ENCODE measurements around the gene EIF2S1. TPM values are rescaled to one million over a fixed set of nuclear protein-coding genes. Genes with fewer than 3 reads are reported as not detected.

Gene EIF2S1
- total and polyA plus RNA-seq, 10 donors, result 13.9 to 68.6 (median 52.0) TPM

DNA sequence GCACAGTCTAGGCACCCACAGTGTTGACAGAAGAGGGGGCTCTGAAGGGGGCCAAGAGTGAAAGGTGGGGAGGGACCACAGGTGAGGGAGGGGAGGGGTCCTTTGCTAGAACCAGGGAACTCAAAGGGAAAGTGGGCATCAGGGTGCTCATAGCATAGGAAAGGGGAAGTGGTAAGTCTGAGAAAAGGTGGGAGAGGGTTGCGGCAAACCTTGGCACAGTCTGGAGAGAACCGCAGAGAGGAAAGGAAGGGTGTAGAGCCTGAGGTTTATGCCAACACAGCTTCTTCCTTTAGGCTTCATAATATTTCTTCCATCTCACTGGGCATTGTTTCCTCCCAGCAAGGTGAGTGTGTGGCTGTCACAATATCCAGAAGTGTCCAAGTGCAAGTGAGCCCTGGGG, 63.3 kb downstream of the EIF2S1 start:
- Histone ChIP-seq H3K4me1 (peaks cover 0 to 9% (median 6%) of the 10 kb centered on the region in 6 donors), H3K27ac (no peak overlapping the region), H3K4me3 (no peak overlapping the region), H3K9me3 (no peaks in the 10 kb centered on the region), H3K36me3 (no peaks in the 10 kb centered on the region), H3K27me3 (replicated peaks in 1 of 7) (peaks cover 0 to 45% (median 2%) of the 10 kb centered on the region in 7 donors)
- intact Hi-C loops (cut with DNase I; ENCODE audit: low total_unique reads), result no loop called here
- 18 to 40% (median 20%) methylated on average over 2 of the region's 2 CpGs for WGBS, 5 donors
- no peak for TF ChIP-seq POLR2A (IDR thresholded peaks at IDR 0.05)
- TF ChIP-seq CTCF (IDR thresholded peaks at IDR 0.05 in 8 of 11, conservative IDR thresholded peaks at IDR 0.05 in 3 of 11), result no peak
- no peak for TF ChIP-seq POLR2AphosphoS5 (IDR thresholded peaks at IDR 0.05)
- DNase-seq, result no peak

- Histone ChIP-seq H3K9me3 (no peaks in the 10 kb centered on the region), H3K4me1 (peaks cover 0 to 9% (median 6%) of the 10 kb centered on the region in 6 donors), H3K27ac (no peak overlapping the region), H3K4me3 (no peak overlapping the region), H3K36me3 (no peaks in the 10 kb centered on the region), H3K27me3 (replicated peaks in 1 of 7) (peaks cover 0 to 43% (median 2%) of the 10 kb centered on the region in 7 donors)
- DNase-seq, result no peak
- no peak for TF ChIP-seq POLR2AphosphoS5 (IDR thresholded peaks at IDR 0.05)
- WGBS, 5 donors, result 6 to 20% (median 12%) methylated on average over 3 of the region's 3 CpGs
- intact Hi-C loops (cut with DNase I; ENCODE audit: low total_unique reads), result no loop called here
Observed at GRCh38 chr14:67424539-67424938, 64.4 kb downstream of the EIF2S1 start.

- H3K27me3 ChIP-seq (replicated peaks in 1 of 7), result peaks cover 0 to 38% (median 2%) of the 10 kb centered on the region in 7 donors
- peaks cover 0 to 9% (median 6%) of the 10 kb centered on the region in 6 donors for H3K4me1 ChIP-seq
- TF ChIP-seq POLR2A (IDR thresholded peaks at IDR 0.05) (no peak), CTCF (IDR thresholded peaks at IDR 0.05 in 8 of 11, conservative IDR thresholded peaks at IDR 0.05 in 3 of 11) (no peak), POLR2AphosphoS5 (IDR thresholded peaks at IDR 0.05) (no peak)
- no peak overlapping the region for H3K27ac ChIP-seq
- no peaks in the 10 kb centered on the region for H3K36me3 ChIP-seq
- intact Hi-C loops (cut with DNase I; ENCODE audit: low total_unique reads), result loop anchor here (5.0 kb wide), 1 partner anchor 242 kb away; no protein-coding TSS in a partner anchor
- 79 to 88% (median 83%) methylated on average over 4 of the region's 4 CpGs for WGBS, 5 donors
- DNase-seq, result no peak
- no peaks in the 10 kb centered on the region for H3K9me3 ChIP-seq
- H3K4me3 ChIP-seq, result no peak overlapping the region
Observed at GRCh38 chr14:67425608-67426007, 65.5 kb downstream of the EIF2S1 start.

DNA sequence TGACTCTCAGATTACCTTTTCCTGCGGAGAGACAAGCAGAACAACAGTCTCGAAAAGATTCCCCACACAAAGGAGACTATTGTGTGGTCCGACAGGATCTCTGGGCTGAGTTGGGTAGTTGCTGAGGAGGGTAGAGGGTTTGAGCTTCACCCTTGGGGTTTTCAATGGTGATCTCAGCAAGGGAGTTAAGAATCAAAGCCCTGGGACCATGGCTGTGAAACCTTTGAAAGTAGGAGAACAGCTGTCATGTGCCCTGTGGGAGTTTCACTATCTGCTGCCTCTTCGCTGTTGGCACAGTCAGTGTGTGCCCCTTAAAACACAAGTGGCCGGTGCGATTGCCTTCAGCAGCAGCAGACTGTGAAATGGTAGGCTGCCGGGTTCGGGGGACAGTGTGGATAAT, 66.0 kb downstream of the EIF2S1 start:
- Histone ChIP-seq H3K4me1 (peaks cover 0 to 9% (median 6%) of the 10 kb centered on the region in 6 donors), H3K9me3 (no peaks in the 10 kb centered on the region), H3K4me3 (no peak overlapping the region), H3K27me3 (replicated peaks in 1 of 7) (peaks cover 0 to 38% (median 2%) of the 10 kb centered on the region in 7 donors), H3K27ac (no peak overlapping the region), H3K36me3 (no peaks in the 10 kb centered on the region)
- no peak for DNase-seq
- WGBS, 5 donors, result 79 to 94% (median 91%) methylated on average over 8 of the region's 8 CpGs
- intact Hi-C loops (cut with DNase I; ENCODE audit: low total_unique reads), result loop anchor here (5.0 kb wide), 1 partner anchor 241 kb away; no protein-coding TSS in a partner anchor
- TF ChIP-seq POLR2A (IDR thresholded peaks at IDR 0.05) (no peak), CTCF (IDR thresholded peaks at IDR 0.05 in 8 of 11, conservative IDR thresholded peaks at IDR 0.05 in 3 of 11) (no peak), POLR2AphosphoS5 (IDR thresholded peaks at IDR 0.05) (no peak)

Data from spleen (tissue), 11 donors.